Stimulated activated CD4-positive, alpha-beta T cell treated with anti-CD3 and anti-CD28 coated beads, Interleukin-12 subunit alpha, Interleukin-12 subunit beta, amount 100 ng/mL, for 4 hours (primary cell): ENCODE data around the gene MMP8.
"Not testable (repeated sequence)": the region's sequence is repeated elsewhere in the genome, so short reads cannot be mapped to it uniquely, and the experiment has no call there.

Experiments used
- DNase-seq: peaks from one replicate; pipeline ENCODE4 v3.0.0-alpha.2; 2020

Gene MMP8, protein sequence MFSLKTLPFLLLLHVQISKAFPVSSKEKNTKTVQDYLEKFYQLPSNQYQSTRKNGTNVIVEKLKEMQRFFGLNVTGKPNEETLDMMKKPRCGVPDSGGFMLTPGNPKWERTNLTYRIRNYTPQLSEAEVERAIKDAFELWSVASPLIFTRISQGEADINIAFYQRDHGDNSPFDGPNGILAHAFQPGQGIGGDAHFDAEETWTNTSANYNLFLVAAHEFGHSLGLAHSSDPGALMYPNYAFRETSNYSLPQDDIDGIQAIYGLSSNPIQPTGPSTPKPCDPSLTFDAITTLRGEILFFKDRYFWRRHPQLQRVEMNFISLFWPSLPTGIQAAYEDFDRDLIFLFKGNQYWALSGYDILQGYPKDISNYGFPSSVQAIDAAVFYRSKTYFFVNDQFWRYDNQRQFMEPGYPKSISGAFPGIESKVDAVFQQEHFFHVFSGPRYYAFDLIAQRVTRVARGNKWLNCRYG

DNA sequence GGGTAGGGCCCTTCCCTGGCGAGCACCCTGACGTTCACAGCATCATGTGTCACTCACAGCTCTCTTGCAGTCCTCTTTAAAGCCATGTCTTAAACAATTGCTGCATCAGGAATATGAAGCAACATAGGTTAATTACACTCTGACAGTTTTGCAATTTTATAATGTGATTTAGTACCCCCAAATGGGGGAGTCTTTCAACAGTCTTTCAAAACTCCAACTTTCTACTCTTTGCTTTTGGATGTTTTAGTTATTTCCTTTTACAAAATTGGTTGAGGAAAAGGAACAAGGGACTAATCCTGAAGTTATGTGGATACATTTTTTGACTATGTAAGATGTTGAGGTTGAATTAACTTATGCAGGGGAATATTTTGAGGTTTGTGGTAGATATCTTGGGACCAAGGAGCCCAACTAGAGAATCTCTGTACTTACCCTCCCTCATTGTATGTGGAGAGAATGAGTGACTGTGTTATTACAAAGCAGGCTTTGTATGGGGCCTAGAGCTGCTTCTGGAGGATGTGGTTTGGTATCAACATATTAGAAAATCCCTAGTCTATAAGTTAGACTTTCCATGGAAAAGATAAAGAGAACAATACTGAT lies at the start of gene MMP8:
MMP8 (minus strand) TSS at position 51 of the 597 bp plus-strand sequence. CDS start 99 bp downstream, outside the sequence.
- no peak for DNase-seq

DNA sequence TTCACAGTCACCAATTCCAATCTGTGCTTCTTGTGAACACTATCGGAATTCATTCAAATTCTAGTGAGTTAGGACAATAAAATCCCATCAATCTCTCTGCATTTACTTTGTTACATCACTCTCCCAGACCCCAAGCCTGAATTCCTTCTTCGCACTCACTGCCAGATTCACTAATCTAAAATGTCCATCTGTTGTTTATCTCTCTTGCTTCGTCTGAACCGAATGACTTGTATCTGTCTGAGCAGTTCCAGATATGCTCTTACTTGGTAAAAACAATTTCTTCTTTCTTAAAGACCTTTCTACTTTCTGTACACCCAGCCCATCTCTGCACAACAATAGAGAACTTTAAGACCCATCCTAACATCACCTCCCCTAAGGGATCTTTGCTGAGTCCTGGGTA lies 48.6 kb upstream of the MMP8 start:
- DNase-seq, result no peak

DNA sequence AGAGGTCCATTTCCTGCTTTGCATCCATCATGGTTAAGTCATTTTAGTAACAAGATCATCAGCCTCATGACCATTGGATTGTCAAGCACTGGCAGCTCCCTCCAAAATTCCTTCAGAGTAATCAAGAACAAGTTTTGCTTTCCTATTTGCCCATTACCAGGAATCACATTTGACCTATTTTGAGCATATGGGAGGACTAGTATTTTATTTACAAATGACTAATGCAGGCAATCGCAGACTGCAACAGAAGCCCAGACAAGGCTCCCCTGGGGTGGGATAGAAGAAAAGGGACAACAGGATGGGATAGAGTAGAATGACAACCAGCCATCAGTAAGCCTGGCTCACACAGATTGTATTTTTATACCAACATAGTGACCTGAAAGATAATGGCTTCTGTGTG lies 46.6 kb upstream of the MMP8 start:
- DNase-seq, result no peak

DNA sequence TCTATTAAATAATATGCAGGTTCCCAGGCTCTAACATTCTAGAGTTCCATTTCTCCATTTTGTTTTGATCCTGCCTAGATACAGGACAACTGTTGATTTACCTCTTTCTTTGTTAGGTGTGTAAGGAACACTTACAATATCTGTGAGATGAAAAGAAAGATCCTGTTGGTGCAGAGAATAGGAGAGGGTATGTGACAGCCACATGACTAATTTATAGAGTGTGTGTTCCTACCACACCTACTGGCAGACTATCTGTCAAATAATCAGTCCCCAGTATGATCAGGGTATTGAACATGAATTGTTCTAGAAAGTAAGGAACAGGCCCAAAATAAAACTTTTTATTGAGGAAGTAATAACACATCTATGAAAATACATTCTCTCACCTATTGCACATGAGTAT lies 45.4 kb upstream of the MMP8 start:
- DNase-seq, result no peak

DNA sequence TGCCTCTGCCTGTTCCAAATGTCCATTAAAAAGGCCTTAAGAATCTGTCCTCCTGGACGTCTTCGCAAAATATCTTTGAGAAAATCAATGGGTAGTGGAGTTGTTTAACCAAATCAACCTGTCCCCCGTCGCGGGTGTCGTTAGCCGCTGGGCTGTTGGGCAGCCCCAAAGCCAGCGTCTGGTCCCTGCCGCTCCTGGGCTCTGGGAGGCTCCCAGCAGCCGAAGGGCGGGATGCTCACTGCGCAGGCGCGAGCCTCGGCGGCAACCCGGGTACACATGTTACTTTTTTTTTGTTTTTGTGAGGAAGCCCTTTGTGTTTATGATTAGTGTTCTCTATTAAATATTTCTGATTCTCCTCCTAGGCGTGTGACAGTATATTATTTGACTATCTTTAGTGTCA lies 43.0 kb upstream of the MMP8 start:
- no peak for DNase-seq

DNA sequence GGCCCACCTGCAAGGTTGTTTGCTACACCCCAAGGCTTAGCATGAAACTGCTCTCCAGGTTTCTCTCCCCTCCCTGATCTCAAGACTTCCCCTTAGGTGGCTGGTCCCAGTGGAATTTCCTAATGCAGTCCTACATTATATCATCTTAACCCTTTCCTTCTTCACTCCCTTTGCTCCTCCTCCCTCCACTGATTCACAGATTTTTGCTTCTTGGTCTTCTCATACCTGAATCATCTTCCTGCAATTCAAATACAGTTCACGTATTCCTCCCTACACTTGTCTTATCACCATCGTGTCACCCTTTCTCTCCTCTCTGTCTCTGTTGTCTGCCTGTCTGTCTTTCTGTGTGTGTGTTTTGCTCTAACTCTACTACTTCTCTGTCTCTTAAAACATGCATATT lies 38.7 kb upstream of the MMP8 start:
- DNase-seq, result no peak

DNA sequence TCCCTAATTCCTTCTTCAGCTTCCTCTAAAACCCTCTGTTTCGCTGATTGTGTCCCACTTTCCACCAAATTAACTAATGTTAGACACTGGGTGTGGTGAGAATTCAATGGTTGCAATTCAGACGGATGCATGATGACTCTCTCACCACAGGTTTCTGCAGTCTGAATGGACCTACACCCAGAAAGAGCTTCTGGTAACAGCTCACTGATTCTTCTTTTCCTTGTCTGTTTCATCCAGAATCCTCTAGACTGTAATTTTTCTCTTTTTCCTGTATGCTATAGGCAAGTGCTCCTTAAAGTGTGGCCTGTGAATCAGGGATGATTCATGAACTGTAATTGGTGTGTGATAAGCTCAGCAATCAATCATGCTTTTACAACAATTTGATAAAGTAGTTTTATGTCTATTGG lies 37.6 kb upstream of the MMP8 start:
- no peak for DNase-seq

DNA sequence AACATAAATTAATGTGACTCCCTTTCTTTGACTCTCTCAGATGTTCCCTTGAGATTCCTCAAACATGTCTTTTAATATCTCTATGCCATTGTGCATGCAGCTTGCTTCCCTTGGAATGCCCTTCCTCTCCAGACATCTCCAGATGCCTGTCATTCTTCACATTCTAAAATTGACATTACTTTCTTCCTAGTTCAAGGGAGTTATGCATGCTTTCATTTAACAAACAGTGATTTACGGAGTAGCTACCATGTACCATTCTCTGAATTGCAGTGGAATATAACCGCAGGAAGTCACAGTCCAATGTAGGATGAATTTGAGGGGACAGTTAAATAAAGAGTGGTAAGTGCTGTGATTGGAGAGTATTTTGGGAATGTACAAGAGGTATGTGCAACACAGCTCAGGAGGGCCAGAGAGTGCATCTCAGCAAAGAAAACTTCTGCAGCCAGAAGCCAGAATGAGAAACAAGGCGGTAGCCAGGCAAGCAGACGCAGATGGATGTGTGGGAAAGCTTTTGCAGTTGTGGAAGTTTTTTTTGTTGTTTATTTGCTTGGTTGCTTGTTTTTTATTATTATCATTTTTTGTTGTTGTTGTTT lies 37.0 kb upstream of the MMP8 start:
- no peak for DNase-seq

DNA sequence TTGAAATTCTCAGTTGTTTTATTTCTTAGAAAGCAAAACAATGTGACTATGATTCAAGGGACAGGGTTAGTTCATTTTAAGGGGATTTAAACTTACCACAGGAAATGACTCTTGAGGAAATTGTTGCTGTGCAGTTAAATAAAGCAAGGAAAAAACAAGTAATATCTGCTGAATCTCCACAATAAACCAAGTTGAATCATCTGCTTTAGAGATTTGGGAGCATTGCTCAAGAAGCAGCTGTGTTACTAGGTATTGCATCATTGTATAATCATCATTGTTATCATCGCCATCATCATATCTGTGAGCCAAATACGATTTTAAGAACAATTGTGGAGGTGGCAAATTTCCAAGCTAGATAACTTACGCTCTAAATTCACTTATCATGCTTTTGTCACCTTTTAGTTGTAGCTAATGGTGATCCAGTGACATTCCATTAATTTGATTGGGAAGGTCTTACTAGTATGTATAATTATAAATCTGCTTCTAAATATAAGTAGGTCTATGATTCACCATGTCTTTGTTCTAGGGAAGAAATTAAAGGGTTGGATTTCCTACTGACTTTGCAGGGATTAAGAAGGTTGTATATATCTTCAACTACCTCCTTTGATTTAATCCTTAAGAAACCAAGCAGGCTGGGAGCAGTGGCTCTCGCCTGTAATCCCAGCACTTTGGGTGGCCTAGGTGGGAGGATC lies 35.7 kb upstream of the MMP8 start:
- no peak for DNase-seq

DNA sequence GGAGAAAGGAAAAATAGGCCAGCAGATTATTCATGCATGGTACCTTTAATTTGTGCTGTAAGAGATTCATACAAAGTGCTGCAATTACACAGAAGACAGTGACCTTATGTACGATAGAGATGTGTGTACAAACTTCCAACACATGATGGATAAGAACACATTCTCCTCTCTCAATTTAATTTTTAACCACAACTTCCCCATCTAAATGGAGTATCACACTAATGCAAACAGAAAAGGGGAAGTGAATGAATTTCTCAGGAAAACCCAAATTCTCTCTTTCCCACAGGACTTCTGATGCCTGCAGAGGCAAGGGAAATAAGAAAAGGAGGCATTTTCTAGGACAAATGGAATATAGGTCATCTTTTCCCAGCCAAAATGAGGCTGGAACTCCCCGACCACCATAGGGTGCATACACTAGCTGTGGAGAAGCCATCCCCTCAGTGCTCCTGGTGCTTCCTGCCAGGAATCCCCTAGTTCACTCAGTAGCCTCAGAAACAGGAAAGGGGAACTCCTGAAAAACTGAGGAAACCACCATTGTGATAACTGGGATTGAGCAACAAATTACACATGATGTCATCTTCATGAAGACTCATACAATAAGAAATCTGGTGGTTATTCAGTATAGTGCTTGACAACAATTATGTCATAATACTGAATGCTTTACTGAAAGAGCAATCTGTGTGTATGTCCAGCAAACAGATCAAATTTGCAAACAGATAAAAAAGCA lies 33.2 kb upstream of the MMP8 start:
- DNase-seq, result no peak

DNA sequence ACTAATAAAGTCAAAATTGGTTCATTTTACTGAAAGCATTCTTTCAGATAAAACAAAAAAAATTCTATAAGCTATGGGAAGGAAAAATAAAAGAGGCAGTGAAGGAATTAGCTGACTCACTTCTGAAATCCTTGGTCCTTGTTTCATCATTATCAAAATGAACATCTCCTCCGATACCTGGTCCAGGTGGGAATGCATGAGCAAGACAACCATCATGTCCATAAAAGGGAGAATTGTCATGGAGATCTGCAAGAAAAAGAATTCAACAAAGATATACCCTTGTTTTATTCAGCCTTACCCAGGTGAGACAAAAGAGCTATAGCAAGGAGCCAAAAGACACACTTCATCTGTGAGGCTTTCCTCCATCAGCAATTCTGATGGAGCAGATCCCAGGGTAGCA lies 28.5 kb upstream of the MMP8 start:
- DNase-seq, result no peak

DNA sequence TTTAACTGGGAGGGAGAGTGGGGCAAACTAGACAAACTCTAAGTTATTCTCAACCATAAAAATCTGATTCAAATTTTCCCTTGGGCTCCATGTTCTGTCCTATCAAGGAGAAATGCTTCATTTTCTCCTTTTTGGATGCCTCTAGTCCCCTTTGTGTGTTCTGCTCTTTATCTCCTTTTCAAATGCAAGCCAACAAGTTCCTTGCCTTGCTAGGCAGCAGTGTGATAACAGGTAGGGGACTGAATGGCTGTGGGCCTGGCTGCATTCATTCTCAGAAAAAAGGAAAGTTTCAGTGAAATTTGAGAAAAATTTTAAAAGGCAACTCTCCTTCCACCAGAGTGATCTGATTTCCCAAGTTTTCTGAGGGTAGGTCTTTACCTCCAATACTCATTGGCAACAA lies 26.9 kb upstream of the MMP8 start:
- DNase-seq, result no peak

DNA sequence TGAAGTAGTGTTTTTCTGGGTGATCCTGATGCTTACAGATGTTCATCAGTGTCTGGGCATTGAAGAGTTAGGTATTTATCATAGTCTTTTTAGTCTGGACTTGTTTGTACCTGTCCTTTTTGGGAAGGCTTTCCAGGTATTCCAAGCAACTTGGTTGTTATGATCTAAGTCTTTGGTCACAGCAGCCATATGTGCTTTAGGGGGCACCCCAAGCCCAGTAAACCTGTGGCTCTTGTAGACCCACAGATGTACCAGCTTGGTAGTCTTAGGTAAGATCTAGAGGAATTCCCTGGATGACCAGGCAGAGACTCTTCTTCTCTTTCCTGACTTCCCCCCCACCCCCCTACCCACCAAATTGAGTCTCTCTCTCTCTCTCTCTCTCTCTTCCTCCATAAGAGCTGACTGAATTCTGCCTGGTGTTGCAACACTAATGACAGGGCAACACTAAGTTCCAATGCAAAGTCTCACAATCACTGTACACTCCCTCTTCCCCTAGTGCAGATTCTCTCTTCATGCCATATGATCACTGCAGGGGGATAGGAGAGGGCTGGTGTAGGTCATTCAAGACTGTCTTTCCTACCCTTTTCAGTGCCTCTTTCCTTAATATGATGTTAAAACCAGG lies 24.5 kb upstream of the MMP8 start:
- no peak for DNase-seq

DNA sequence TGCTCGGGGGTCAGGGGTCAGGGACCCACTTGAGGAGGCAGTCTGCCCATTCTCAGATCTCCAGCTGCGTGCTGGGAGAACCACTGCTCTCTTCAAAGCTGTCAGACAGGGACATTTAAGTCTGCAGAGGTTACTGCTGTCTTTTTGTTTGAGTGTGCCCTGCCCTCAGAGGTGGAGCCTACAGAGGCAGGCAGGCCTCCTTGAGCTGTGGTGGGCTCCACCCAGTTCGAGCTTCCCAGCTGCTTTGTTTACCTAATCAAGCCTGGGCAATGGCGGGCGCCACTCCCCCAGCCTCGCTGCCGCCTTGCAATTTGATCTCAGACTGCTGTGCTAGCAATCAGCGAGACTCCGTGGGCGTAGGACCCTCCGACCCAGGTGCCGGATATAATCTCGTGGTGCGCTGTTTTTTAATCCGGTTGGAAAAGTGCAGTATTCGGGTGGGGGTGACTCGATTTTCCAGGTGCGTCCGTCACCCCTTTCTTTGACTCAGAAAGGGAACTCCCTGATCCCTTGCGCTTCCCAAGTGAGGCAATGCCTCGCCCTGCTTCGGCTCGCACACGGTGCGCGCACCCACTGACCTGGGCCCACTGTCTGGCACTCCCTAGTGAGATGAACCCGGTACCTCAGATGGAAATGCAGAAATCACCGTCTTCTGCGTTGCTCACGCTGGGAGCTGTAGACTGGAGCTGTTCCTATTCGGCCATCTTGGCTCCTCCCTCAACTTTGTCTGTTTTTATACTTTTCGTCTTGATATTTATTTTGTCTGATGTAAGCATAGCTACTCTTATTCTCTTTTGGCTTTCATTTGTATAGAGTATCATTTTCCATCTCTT lies 22.2 kb upstream of the MMP8 start:
- not testable (repeated sequence) for DNase-seq

DNA sequence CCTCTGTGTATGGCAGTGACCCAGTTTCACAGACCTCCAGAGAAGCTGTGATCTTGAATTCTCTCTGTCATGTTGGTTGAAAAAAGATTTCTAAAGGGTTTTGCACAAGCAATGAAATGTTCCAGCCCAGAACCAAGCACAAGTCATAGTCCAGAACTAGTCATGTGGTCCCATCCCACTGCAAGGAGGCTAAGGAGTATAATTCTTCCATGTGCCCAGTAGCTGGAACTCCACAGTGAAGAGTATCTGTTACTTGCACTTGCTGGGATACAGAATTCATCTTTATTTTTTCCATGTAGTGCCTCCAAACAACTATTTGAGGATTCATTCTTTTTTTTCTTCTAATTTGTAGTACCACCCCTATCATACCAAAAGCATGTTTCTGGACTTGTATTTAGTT lies 9.9 kb upstream of the MMP8 start:
- DNase-seq, result no peak

DNA sequence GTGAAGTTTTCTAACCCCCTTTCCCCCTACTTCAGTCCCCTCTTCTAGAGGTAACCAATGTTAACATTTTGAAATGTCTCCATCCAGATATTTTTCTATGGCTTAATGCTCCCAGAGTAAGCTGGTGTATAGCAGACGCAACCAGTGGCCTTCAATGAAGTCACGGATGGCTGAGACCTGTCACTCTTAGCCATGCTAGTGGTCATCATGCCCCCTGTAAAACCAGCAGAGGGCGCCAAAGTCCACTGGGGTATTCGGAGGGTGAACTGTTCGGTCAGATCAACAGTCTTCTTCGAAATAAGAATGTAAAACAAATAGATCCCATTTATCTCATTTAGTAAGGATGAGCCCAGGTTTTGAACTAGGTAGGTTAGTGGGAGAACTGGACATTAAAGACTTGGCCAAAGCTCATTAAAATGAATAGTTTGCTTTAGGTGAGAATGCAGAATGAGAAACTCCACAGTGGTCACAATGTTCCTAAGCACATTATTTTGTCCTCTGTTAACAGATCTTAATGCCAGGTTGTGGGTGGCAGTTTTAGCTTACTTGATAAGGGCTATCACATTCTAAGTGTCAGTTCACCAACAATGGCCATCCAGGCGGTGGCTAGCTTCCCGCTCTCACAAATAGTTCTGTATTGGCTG lies 8.6 kb upstream of the MMP8 start:
- DNase-seq, result peak; percentile 19

DNA sequence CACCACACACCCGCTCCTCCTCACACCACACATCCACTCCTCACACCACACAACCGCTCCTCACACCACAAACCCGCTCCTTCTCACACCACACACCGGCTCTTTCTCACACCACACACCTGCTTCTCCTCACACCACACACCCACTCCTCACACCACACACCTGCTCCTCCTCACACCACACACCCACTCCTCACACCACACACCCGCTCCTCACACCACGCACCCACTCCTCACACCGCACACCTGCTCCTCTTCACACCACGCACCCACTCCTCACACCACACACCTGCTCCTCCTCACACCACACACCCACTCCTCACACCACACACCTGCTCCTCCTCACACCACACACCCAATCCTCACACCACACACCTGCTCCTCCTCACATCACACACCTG lies 6.2 kb upstream of the MMP8 start:
- not testable (repeated sequence) for DNase-seq

DNA sequence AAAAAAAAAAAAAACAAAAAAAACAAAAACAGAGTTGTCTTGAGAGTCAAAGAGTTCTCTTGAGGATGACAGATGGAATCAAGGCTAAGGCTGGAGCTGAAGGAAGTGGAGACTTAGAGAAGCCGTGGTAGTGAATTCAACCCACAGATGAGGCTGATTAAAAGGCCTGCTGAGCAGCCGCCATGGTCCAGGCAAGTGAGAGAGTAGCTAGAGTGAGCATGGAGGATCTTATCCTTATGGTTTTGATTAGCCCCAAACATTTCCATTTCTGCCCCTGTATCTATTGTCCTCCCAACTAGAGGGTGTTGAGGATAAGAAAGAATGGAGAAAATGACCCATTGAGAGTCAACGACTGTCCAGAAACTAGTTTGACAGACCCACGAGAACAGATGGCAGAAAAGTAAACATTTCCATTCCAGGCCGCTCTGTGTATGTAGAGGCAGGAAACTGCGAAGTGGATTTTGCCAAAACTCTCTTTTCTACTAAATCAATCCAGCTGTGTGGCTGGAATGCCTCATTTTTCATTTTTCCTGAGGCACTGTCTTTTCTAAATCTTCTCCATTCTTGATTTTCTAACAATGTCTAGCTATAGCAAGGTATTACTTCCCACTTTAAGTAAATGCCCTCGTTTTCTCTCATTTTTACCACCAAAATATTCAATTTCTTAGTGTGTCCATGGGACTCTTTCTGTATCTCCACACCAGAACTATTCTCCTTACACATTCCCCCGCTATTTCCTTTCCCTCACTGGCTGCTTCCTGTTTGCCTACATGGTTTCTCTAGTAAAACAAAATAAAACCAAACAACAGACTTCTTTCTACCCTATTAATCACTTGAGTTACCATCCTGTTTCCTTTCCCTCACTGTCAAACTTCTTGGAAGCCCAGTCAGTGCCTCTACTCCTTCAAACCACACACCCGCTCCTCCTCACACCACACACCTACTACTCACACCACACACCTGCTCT lies 5.4 kb upstream of the MMP8 start:
- DNase-seq, result no peak

DNA sequence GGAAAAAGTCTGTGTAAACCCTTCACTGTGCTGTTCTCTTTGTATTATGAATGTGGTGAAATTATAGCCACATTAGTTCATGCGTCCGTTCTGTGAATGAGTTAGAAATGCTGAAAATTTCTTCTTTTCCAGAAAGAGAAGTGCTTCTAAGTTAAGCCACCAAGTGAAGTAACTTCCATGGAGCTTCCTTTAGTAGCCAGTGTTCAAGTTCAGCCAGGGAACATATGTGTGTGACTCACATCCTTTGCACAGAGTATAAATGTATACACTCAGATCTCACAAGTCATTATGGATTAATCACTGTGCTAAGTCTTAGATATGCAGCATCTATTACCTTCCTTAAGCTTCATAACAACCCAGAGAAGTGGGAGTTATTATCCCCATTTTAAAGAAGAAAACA lies 3.1 kb upstream of the MMP8 start:
- no peak for DNase-seq

DNA sequence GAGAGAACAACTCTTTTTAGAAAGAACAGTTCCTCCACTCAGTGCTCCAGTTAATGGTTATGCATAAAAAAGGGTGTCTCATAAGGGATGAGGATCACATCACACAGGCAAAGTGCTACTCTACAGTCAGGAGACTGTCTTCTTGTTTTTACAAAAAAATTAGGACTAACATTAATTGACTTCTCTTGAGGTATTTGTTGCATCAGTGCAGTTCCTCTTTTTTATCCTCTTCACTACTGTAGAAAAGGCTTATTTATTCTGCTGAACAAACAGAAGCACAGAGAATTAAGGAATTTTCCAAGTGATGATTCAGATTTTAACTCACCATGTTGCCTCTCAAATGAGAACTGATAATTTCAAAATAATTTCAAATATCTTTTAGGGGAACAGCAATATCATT lies 1.9 kb downstream of the MMP8 start:
- DNase-seq, result no peak
